Liver (tissue), 3 donors: ENCODE measurements around the gene KPNA2.

Experiments
- EGR1 ChIP-seq, 2 donors: IDR thresholded peaks; 2 replicates each; pipeline ENCODE4 v1.6.1; 2016 to 2018; ENCODE audit warnings: antibody characterized with exemption in 2 of 2, low read depth in 2 of 2
- GABPA ChIP-seq, 2 donors: IDR thresholded peaks in 1 of 2; conservative IDR thresholded peaks in 1 of 2; 2 replicates each; pipeline ENCODE4 v1.6.1; 2016; ENCODE audit warnings: antibody characterized with exemption in 2 of 2, mild to moderate bottlenecking in 1 of 2, moderate library complexity in 1 of 2
- TF ChIP-seq, protein P1 (sequence below): fragments of 150-350 bp; IDR thresholded peaks from 2 replicates; pipeline ENCODE4 v1.5.1; 2017; ENCODE audit warnings: improper control_type of control experiment, low read depth, low read length; ENCODE audit not compliant: missing input control
- TF ChIP-seq, protein P2 (sequence below): IDR thresholded peaks from 2 replicates; pipeline ENCODE4 v1.6.1; 2016; ENCODE audit warnings: antibody characterized with exemption
- donor health status: healthy.
- donor health status: healthy.

DNA sequence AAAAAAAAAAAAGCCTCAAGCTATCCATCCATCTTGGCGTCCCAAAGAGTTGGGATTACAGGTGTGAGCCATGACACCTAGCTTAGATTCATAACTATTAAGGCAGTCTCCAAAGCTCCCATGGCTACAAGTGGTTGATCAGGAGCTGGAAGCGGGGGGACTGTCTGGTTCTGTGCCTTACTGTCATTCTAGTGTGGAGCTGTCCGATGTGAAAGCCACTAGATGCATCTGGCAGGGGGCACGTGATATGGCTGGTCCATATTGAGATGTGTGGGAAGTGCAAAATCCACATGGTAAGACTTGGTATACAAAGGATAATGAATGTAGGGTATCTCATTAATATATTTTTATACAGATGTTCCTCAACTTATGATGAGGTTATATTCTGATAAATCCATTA, 38.7 kb downstream of the KPNA2 start:
- TF ChIP-seq, protein P1, sequence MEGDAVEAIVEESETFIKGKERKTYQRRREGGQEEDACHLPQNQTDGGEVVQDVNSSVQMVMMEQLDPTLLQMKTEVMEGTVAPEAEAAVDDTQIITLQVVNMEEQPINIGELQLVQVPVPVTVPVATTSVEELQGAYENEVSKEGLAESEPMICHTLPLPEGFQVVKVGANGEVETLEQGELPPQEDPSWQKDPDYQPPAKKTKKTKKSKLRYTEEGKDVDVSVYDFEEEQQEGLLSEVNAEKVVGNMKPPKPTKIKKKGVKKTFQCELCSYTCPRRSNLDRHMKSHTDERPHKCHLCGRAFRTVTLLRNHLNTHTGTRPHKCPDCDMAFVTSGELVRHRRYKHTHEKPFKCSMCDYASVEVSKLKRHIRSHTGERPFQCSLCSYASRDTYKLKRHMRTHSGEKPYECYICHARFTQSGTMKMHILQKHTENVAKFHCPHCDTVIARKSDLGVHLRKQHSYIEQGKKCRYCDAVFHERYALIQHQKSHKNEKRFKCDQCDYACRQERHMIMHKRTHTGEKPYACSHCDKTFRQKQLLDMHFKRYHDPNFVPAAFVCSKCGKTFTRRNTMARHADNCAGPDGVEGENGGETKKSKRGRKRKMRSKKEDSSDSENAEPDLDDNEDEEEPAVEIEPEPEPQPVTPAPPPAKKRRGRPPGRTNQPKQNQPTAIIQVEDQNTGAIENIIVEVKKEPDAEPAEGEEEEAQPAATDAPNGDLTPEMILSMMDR, result no peak
- TF ChIP-seq, protein P2, sequence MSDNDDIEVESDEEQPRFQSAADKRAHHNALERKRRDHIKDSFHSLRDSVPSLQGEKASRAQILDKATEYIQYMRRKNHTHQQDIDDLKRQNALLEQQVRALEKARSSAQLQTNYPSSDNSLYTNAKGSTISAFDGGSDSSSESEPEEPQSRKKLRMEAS, result no peak
- TF ChIP-seq EGR1 (IDR thresholded peaks at IDR 0.05; ENCODE audit: low read depth in 2 of 2) (no peak), GABPA (IDR thresholded peaks at IDR 0.05 in 1 of 2, conservative IDR thresholded peaks at IDR 0.05 in 1 of 2) (no peak)
